GM21619 (cell line): Measurements from ENCODE around the gene CMBL.

Experiments used
- ATAC-seq: cut with Tn5 transposase; IDR thresholded peaks from one replicate; pipeline ENCODE4 v1.9.1; 2021; ENCODE audit not compliant: unreplicated experiment

Gene CMBL

GRCh38 chr5:10333154-10334006 is 25.7 kb upstream of the CMBL start:
- peak; percentile 66 for ATAC-seq

DNA sequence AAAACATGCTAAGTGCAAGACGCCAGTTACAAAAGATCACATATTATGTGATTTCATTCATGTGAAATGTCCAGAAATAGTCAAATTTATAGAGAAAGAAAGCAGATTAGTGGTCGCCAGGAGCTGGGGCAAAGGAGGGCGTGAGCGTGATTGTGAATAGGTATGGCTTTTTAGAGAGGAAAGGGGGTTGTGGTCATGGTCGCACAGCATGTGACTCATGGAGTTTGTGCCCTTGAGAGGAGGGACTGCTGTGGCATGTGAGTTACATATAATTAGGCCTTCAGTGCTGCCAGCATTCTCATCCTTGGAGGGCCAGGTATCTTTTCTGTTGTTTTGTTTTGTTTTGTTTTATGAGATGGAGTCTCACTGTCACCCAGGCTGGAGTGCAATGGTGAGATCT is 24.6 kb upstream of the CMBL start:
- ATAC-seq = no peak

DNA sequence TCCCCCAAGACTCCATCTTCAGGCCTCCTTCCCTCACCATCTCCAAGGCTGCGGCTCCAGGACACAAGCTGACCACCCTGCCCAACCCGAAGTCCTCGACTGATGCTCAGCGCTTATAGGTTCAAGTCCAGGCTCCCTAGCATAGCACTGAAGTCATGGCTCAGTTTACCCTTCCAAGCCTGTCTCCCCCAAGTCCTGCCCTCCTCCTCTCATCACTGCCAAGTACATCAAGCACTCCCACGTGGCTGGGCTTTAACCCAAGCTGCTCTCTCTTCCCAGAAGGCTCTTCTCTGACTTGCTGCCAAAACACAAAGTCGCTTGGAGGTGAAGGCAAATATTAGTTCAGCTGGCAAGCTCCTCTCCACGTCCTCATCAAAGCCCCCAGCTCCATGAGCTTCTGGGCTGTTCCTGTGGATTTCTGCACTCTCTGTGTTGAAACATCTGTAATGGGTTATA is 23.7 kb upstream of the CMBL start:
- no peak for ATAC-seq

DNA sequence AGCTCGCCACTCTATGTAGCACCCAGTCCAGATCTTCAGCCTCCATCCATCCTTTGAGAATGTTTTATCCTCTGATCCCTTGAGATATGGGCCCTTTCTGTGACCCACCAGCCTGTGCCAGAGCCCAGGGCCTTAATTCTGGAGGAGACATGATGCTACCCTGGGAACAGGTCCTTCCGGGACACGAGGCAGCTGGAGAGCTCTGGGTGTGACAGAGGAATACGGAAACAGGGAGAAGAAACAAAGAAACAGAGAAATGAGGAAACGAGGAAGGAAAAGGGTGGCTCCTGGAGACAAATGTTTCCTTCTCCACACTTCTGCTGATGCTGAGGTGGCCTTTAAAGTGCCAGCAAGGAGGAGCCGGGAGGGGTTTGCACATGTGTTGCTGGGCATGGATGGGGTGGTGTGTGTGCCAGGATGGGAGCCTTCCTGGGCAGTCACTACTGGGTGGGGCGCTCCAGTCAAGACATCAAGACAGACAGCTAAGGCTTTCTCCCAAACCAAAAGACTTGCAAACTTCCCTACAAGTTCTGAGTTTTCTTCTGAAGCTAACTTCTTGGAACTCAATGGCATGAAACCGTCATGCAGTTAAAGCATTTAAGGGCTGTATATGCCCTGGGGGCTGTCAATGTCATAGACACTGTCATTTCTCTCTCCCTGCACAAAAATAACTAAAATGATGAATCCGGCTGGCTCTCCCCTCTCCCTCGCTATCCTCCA is 23.0 kb upstream of the CMBL start:
- no peak for ATAC-seq

DNA sequence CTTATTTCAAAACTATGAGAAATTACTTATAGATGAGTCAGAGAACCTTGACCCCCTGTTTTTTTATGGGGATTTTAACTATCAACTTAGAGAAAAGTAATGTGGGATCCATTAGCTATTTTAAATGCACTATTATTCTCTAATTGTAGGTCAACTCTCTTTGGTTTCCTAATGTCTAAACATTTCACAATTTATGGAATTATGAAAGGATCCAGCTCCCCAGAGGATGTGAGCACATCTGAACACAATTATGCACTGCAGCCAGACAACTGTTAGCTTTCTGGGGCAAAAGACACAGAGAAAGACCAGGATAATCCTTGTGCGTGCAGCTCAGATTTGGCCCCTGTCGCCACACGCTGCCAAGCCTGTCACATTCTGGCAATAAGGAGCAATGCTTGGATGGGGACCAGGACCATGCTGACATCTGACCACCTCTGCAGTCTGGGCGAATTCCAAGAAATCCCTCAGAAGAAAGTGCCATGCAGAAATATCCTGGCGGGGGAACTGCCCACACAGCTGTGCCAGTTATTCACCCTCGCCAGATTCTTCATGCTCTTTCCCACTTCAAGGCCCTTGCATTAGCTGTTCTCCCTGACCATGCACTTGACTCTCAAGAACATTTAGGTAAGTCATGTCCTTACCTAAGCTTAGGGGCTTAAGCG is 22.2 kb upstream of the CMBL start:
- no peak for ATAC-seq

- no peak for ATAC-seq
Observed at GRCh38 chr5:10329446-10329819, 21.7 kb upstream of the CMBL start.

DNA sequence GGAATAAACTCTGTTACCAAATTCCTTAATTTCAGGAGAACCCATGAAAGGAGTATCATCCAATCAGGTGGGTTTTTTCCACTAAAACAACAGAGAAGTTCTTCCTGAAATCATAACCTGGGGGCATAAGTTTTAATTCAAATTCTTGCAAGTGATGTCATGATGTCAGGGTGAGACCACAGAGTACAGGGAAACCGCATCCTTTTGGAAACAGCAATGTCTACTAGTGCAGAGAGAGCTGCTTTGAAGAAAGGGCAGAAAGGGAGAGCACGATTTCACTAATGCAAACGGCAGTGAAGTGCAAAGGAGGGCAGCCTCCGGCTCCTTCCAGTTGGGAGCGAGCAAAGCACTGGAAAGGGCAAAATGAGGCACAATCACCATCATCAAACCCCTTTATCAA is 20.6 kb upstream of the CMBL start:
- ATAC-seq = no peak

DNA sequence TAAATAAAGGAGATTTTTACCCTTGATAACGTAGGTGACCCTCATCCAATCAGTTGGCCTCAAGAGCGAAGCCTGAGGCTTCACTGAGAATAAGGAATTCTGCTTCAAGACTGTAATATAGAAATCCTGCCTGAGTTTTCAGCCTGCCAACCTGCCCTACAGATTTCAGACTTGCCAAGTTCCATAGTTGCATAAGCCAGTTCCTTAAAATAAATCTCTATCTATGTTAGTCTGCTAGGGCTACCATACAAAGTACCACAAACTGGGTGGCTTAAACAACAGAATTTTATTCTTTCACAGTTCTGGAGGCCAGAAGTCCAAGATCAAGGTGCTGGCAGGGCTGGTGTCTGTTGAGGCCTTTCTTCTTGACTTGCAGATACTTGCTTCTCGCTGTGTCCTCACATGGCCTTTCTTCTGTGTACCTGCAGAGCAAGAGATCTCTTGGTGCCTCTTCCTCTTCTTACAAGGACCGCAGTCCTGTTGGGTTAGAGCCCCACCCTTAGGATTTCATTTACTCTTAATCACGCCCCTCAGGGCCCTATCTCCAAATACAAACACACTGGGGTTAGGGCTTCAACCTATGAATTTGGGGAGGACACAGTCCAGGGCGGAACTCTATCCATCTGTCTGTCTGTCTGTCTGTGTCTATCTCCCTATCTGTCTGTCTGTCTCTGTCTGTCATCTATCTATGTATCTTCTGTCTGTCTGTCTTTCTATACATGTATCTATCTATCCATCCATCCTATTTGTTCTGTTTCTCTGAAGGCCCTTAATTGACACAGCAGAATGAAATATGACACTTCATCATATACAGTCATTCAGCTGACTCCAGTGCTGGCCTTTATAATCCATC is 17.0 kb upstream of the CMBL start:
- ATAC-seq = no peak

- ATAC-seq = no peak
Observed at GRCh38 chr5:10323588-10324488, 16.1 kb upstream of the CMBL start.

GRCh38 chr5:10321882-10322281 is 14.2 kb upstream of the CMBL start:
- no peak for ATAC-seq

- ATAC-seq = no peak
Observed at GRCh38 chr5:10320793-10321192, 13.1 kb upstream of the CMBL start.

DNA sequence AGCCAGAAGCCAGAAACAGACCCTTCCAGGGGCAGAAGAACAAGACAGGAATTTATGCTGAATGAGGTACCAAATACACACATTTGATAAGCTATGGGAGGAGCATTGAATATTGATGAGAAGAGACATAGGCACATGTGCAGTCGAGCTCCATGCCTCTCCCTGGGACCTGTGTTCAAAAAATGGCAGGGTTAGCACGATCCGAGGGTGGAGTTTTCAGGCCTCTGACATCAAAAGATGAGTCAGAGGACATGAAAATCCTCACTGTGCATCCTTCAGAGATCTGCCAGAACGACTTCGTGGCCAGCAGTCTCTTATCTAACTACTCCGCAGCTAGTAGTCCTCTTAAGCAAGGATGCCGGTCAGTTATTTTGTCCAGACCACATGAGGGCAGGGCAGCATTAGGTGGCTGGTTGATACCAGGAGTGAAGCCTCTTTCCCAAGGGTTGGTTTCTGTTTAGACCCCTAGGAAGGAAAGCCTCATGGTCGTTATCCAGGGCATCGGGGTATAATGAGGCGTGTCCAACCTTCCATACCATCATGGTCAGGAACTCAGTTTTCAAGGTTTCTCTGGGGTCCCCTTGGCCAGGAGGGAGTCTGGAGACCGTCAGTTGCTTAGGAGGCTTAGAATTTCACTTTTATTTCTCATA is 11.6 kb upstream of the CMBL start:
- ATAC-seq = no peak

- ATAC-seq = peak; percentile 90
Observed at GRCh38 chr5:10317825-10318682, 10.4 kb upstream of the CMBL start.

- no peak for ATAC-seq
Observed at GRCh38 chr5:10315824-10316509, 8.3 kb upstream of the CMBL start.

DNA sequence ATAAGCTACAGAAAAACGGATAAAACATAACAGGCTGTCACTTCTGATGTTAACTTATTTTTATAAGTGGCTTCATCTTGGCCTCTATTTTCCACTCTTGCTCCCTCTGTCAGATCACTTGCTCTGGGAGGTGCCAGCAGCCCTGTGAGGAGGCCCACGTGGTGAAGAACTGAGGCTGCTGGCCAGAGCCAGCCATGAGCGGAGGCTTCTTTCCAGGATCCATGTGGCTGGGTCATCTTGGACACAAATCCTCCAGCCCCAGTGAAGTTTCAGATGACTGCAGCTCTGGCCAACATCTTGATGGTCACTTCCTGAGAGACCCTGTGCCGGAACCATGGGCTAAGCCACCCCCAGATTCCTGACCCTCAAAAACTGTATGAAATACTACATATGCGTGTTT is 7.5 kb upstream of the CMBL start:
- ATAC-seq = no peak

GRCh38 chr5:10311595-10312425 is 4.1 kb upstream of the CMBL start:
- no peak for ATAC-seq
